Mesodermal cell (in vitro differentiated cells): ENCODE data around the gene MCC.

Experiments used
- H3K27ac ChIP-seq: 2 replicates; pipeline ENCODE4 v1.7.0; 2013; ENCODE audit warnings: mild to moderate bottlenecking, low read depth, low read length, moderate library complexity; ENCODE audit not compliant: severe bottlenecking
- H3K36me3 ChIP-seq: 2 replicates; pipeline ENCODE4 v1.7.1; 2013; ENCODE audit warnings: mild to moderate bottlenecking, low read length, moderate library complexity; ENCODE audit not compliant: control insufficient read depth, insufficient read depth
- H3K4me1 ChIP-seq: one replicate; pipeline ENCODE4 v1.7.1; 2013; ENCODE audit warnings: mild to moderate bottlenecking, low read length; ENCODE audit not compliant: insufficient read depth, control insufficient read depth, poor library complexity, severe bottlenecking
- H3K4me3 ChIP-seq: 2 replicates; pipeline ENCODE4 v1.7.0; 2013; ENCODE audit warnings: low read length, control low read depth, mild to moderate bottlenecking; ENCODE audit not compliant: insufficient read depth, poor library complexity, severe bottlenecking; ENCODE audit errors: extremely low read depth
- H3K9me3 ChIP-seq: 2 replicates; pipeline ENCODE4 v1.7.1; 2013; ENCODE audit warnings: mild to moderate bottlenecking, low read length, moderate library complexity; ENCODE audit not compliant: control insufficient read depth
- WGBS, 2 experiments: methylation state at CpG; one replicate each; pipeline ENCODE4 v1.1.5; 2013; ENCODE audit warnings: missing lambda C conversion rate in 2 of 2; ENCODE audit not compliant: insufficient coverage in 2 of 2; 5-methylcytosine and 5-hydroxymethylcytosine counted together

MCC gene

GRCh38 chr5:113227798-113228197 lies 260.5 kb downstream of the MCC start:
- Histone ChIP-seq H3K4me1 (peaks cover 23% of the 10 kb centered on the region), H3K36me3 (no peaks in the 10 kb centered on the region), H3K27ac (no peak overlapping the region), H3K4me3 (no peak overlapping the region), H3K9me3 (no peaks in the 10 kb centered on the region)
- WGBS, 2 experiments: 100% methylated on average over 2 of the region's 3 CpGs

- peaks cover 14% of the 10 kb centered on the region for H3K4me1 ChIP-seq
- no peaks in the 10 kb centered on the region for H3K36me3 ChIP-seq
- no peak overlapping the region for H3K4me3 ChIP-seq
- H3K9me3 ChIP-seq: no peaks in the 10 kb centered on the region
- WGBS, 2 experiments: no CpG with 5 or more reads among the region's 1 CpG
- H3K27ac ChIP-seq: no peak overlapping the region
Observed at GRCh38 chr5:113226116-113226736, 262.0 kb downstream of the MCC start.

GRCh38 chr5:113225259-113225658 lies 263.0 kb downstream of the MCC start:
- 83 to 93% methylated on average over 2 of the region's 2 CpGs for WGBS, 2 experiments
- H3K27ac ChIP-seq: no peak overlapping the region
- no peaks in the 10 kb centered on the region for H3K36me3 ChIP-seq

GRCh38 chr5:113224605-113225065 lies 263.6 kb downstream of the MCC start:
- Histone ChIP-seq H3K27ac (peak overlapping the region; percentile 18), H3K36me3 (no peaks in the 10 kb centered on the region), H3K9me3 (no peaks in the 10 kb centered on the region), H3K4me1 (peaks cover 12% of the 10 kb centered on the region), H3K4me3 (no peak overlapping the region)
- no CpG with 5 or more reads among the region's 4 CpGs for WGBS, 2 experiments

More at GRCh38 chr5:113225259-113225658, 263.0 kb downstream of the MCC start:
- Histone ChIP-seq H3K9me3 (no peaks in the 10 kb centered on the region), H3K4me3 (no peak overlapping the region), H3K4me1 (peaks cover 10% of the 10 kb centered on the region)

GRCh38 chr5:113223831-113224604 lies 264.2 kb downstream of the MCC start:
- WGBS, 2 experiments: 91 to 94% methylated on average over 3 to 6 of the region's 13 CpGs

GRCh38 chr5:113223315-113223714 lies 264.9 kb downstream of the MCC start:
- Histone ChIP-seq H3K9me3 (no peaks in the 10 kb centered on the region), H3K4me1 (peaks cover 24% of the 10 kb centered on the region), H3K27ac (no peak overlapping the region), H3K36me3 (no peaks in the 10 kb centered on the region), H3K4me3 (no peak overlapping the region)
- WGBS, 2 experiments: 95 to 96% methylated on average over 2 to 3 of the region's 3 CpGs

More at GRCh38 chr5:113223831-113224604, 264.2 kb downstream of the MCC start:
- Histone ChIP-seq H3K9me3 (no peaks in the 10 kb centered on the region), H3K4me1 (peaks cover 18% of the 10 kb centered on the region), H3K27ac (peak overlapping the region; percentile 18), H3K36me3 (no peaks in the 10 kb centered on the region), H3K4me3 (no peak overlapping the region)

GRCh38 chr5:113221294-113222176 lies 266.7 kb downstream of the MCC start:
- no CpG with 5 or more reads among the region's 5 CpGs for WGBS, 2 experiments
- peaks cover 34% of the 10 kb centered on the region for H3K4me1 ChIP-seq
- no peak overlapping the region for H3K27ac ChIP-seq
- H3K4me3 ChIP-seq: no peak overlapping the region
- H3K9me3 ChIP-seq: no peaks in the 10 kb centered on the region
- H3K36me3 ChIP-seq: no peaks in the 10 kb centered on the region

- H3K4me3 ChIP-seq: no peak overlapping the region
- no peaks in the 10 kb centered on the region for H3K36me3 ChIP-seq
- WGBS, 2 experiments: 100% methylated on average over 1 of the region's 3 CpGs; no CpG with 5 or more reads in 1 of the 2 experiments
- peaks cover 41% of the 10 kb centered on the region for H3K4me1 ChIP-seq
- H3K27ac ChIP-seq: no peak overlapping the region
- H3K9me3 ChIP-seq: no peaks in the 10 kb centered on the region
Observed at GRCh38 chr5:113219695-113220094, 268.6 kb downstream of the MCC start.

- H3K4me1 ChIP-seq: peaks cover 39% of the 10 kb centered on the region
- H3K27ac ChIP-seq: no peak overlapping the region
- H3K4me3 ChIP-seq: no peak overlapping the region
- 61 to 74% methylated on average over 3 to 4 of the region's 7 CpGs for WGBS, 2 experiments
- no peaks in the 10 kb centered on the region for H3K9me3 ChIP-seq
- H3K36me3 ChIP-seq: no peaks in the 10 kb centered on the region
Observed at GRCh38 chr5:113218906-113219517, 269.2 kb downstream of the MCC start.

- Histone ChIP-seq H3K36me3 (no peaks in the 10 kb centered on the region), H3K27ac (no peak overlapping the region), H3K4me3 (no peak overlapping the region), H3K9me3 (no peaks in the 10 kb centered on the region), H3K4me1 (peaks cover 41% of the 10 kb centered on the region)
- WGBS, 2 experiments: 45% methylated on average over 3 of the region's 8 CpGs; no CpG with 5 or more reads in 1 of the 2 experiments
Observed at GRCh38 chr5:113218200-113218599, 270.1 kb downstream of the MCC start.
